ENCODE measurements around the gene FKBP1A. TPM values are rescaled to one million over a fixed set of nuclear protein-coding genes. Genes with fewer than 3 reads are reported as not detected.
A peak's percentile ranks its signal among the peaks of the same experiment; 100 is the strongest.

FKBP1A gene
- total and polyA plus RNA-seq, 4 experiments from 2014 or later = 47.0 to 86.4 (median 70.0) TPM

DNA sequence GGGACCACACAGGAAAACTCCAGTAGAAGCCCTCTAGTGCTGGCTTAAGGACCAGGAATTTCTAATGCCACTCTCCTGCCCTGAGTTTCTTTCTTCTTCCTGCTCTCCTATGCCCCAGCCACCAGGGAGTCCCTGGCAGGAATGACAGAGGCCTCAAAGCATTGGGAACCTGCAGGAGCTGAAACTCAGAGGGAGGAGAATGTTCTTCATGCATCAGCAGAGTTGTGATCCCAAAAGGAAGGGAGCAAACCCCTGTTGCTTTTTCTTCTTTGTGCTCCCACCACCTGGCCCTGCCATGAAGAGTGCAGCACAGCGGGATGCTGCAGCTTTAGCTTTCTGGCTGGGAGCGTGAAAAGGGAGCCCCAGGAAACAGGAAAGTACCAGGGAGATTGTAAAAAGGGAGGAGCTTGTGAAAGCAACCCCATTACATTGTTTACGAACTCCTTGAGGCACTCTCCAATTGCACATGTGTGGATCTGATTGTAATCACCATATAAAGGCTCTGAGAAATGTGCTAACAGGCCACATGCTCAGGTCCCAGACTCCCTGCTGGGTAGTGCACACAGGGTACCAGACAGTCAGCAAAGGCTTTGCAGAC is 34.7 kb upstream of the FKBP1A start:
- no peaks in the 10 kb centered on the region for H3K36me3 ChIP-seq (ENCODE audit: insufficient read depth, low read length)
- intact Hi-C loops (cut with micrococcal nuclease) = no loop called here
- H3K27me3 ChIP-seq (ENCODE audit: insufficient read depth, low read length) = no peaks in the 10 kb centered on the region
- ChIA-PET CTCF (ENCODE audit: partially characterized antibody) (interaction anchor here (3.1 kb wide), 1 partner anchor 10 kb away, joined by 13 read pairs; no protein-coding TSS in a partner anchor), POLR2A (ENCODE audit: partially characterized antibody) (no interaction called here)
- no peak overlapping the region for H3K27ac ChIP-seq (ENCODE audit: low read depth, low read length)
- no peaks in the 10 kb centered on the region for H3K9me3 ChIP-seq (ENCODE audit: control insufficient read depth in 1 of 2, low read length in 2 of 2)
- Mint-ChIP-seq H3K4me1 (peaks cover 5 to 10% (median 6%) of the 10 kb centered on the region in 4 donors), H3K27ac (no peak overlapping the region), H3K36me3 (no peaks in the 10 kb centered on the region), H3K27me3 (peaks cover 0 to 4% of the 10 kb centered on the region in 2 donors), H3K9me3 (peaks cover 0 to 2% (median 0%) of the 10 kb centered on the region in 8 donors), H3K4me3 (no peak overlapping the region)
- no peak overlapping the region for H3K4me3 ChIP-seq (ENCODE audit: low read length in 2 of 2)
- no peaks in the 10 kb centered on the region for H3K4me1 ChIP-seq (ENCODE audit: insufficient read depth, low read length)
- no peak for DNase-seq

DNA sequence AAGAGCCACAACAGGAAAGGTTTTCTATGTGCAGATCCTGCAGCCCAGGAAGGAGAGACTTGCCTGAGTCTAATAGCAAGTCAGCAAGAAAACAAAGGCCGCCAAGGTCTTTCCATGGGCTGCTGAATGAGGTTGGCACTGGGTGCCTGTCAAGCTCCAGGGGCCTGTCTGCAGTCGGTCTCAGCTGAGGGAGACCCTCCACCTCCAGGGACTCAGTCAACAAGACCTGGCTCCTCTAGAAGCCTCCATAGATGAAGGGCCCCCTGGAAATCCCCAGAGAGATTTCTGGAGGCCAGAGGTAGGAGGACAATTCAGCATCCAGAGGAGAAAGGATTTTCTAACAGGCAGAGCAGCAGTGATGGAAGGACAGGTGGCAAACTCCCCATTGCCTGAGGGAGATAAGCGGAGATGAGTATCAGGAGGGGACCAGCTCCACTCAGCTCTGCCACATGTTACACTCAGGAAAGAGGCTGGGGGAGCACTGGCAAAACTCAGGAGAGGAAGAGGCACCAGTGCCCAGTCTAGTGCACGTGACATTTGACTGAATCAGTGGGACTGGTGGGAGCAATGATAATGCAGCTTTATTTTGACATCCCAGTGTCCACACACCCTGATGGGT is 33.5 kb upstream of the FKBP1A start:
- peaks cover 0 to 11% (median 4%) of the 10 kb centered on the region in 8 donors for H3K9me3 Mint-ChIP-seq
- peaks cover 0 to 6% of the 10 kb centered on the region in 2 donors for H3K27me3 Mint-ChIP-seq
- Histone ChIP-seq H3K4me1 (ENCODE audit: insufficient read depth, low read length) (no peaks in the 10 kb centered on the region), H3K27me3 (ENCODE audit: insufficient read depth, low read length) (no peaks in the 10 kb centered on the region), H3K36me3 (ENCODE audit: insufficient read depth, low read length) (no peaks in the 10 kb centered on the region), H3K9me3 (ENCODE audit: control insufficient read depth in 1 of 2, low read length in 2 of 2) (no peaks in the 10 kb centered on the region), H3K4me3 (ENCODE audit: low read length in 2 of 2) (no peak overlapping the region), H3K27ac (ENCODE audit: low read depth, low read length) (no peak overlapping the region)
- H3K36me3 Mint-ChIP-seq = peaks cover 0 to 2% of the 10 kb centered on the region in 2 donors
- peak overlapping the region in 1 of 7 donors; percentile 18 for H3K27ac Mint-ChIP-seq
- peaks cover 6 to 9% (median 6%) of the 10 kb centered on the region in 4 donors for H3K4me1 Mint-ChIP-seq
- no peak for DNase-seq
- CTCF ChIA-PET (ENCODE audit: partially characterized antibody) = interaction anchor here (3.1 kb wide), 1 partner anchor 12 kb away, joined by 13 read pairs; no protein-coding TSS in a partner anchor
- POLR2A ChIA-PET (ENCODE audit: partially characterized antibody) = no interaction called here
- no peak overlapping the region for H3K4me3 Mint-ChIP-seq
- intact Hi-C loops (cut with micrococcal nuclease) = no loop called here

DNA sequence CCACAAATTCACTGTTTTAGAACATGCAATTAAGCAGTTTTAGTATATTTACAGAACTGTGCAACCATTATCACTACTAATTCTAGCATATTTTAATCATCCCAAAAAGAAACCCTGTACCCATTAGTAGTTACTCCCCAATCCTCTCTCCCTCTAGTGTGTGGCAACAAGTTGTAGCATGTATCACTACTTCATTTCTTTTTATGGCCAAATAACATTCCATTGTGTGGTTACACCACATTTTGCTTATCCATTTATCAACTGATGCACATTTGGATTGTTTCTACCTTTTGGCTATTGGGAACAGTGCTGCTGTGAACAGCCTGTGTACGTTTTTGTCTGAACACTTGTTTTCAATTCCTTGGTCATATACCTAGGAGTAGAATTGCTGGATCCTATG is 31.5 kb upstream of the FKBP1A start:
- Histone ChIP-seq H3K4me1 (ENCODE audit: insufficient read depth, low read length) (no peaks in the 10 kb centered on the region), H3K4me3 (ENCODE audit: low read length in 2 of 2) (no peak overlapping the region), H3K27me3 (ENCODE audit: insufficient read depth, low read length) (no peaks in the 10 kb centered on the region), H3K9me3 (ENCODE audit: control insufficient read depth in 1 of 2, low read length in 2 of 2) (peaks cover 0 to 4% of the 10 kb centered on the region in 2 donors), H3K36me3 (ENCODE audit: insufficient read depth, low read length) (no peaks in the 10 kb centered on the region), H3K27ac (ENCODE audit: low read depth, low read length) (no peak overlapping the region)
- ChIA-PET POLR2A (ENCODE audit: partially characterized antibody) (no interaction called here), CTCF (ENCODE audit: partially characterized antibody) (interaction anchor here (1.1 kb wide), 1 partner anchor 11 kb away, joined by 3 read pairs; no protein-coding TSS in a partner anchor)
- H3K4me3 Mint-ChIP-seq = no peak overlapping the region
- no peak for DNase-seq
- H3K36me3 Mint-ChIP-seq = peaks cover 0 to 2% of the 10 kb centered on the region in 2 donors
- peaks cover 0 to 2% of the 10 kb centered on the region in 2 donors for H3K27me3 Mint-ChIP-seq
- peak overlapping the region in 1 of 7 donors; percentile 49 for H3K27ac Mint-ChIP-seq
- H3K9me3 Mint-ChIP-seq = peaks cover 0 to 30% (median 22%) of the 10 kb centered on the region in 8 donors
- intact Hi-C loops (cut with micrococcal nuclease) = no loop called here
- peaks cover 6 to 9% (median 6%) of the 10 kb centered on the region in 4 donors for H3K4me1 Mint-ChIP-seq

DNA sequence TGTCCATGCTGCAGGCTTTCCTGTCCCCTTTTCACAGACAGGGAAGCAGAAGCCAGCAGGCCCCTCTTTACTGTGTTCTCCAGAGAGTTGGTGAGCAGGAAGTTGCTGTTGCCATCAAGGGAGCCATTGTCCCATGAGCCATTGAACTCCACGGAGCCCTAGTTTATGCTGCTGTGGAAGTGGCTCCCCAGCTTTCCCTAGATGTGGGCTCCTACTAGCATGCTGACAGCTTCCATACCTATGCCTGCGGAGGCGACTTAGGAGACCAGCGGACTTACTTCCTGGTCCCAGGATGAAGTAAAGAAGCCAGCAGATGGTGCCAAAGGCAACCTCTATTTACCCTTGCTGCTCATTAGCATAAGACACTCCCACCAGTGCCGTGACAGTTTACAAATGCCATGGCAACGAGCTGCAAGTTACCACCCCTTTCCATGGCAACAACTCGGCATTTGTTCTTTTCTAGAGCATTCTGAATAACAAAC is 30.8 kb upstream of the FKBP1A start:
- Mint-ChIP-seq H3K4me1 (peaks cover 6 to 9% (median 6%) of the 10 kb centered on the region in 4 donors), H3K9me3 (peaks cover 3 to 37% (median 28%) of the 10 kb centered on the region in 8 donors), H3K27ac (no peak overlapping the region), H3K27me3 (peaks cover 2% of the 10 kb centered on the region in 2 donors), H3K36me3 (peaks cover 4 to 6% of the 10 kb centered on the region in 2 donors), H3K4me3 (no peak overlapping the region)
- peak in 4 of 5 donors; percentile 18 to 56 (median 20) for DNase-seq
- intact Hi-C loops (cut with micrococcal nuclease) = no loop called here
- Histone ChIP-seq H3K4me1 (ENCODE audit: insufficient read depth, low read length) (no peaks in the 10 kb centered on the region), H3K27me3 (ENCODE audit: insufficient read depth, low read length) (no peaks in the 10 kb centered on the region), H3K9me3 (ENCODE audit: control insufficient read depth in 1 of 2, low read length in 2 of 2) (peaks cover 0 to 4% of the 10 kb centered on the region in 2 donors), H3K27ac (ENCODE audit: low read depth, low read length) (no peak overlapping the region), H3K4me3 (ENCODE audit: low read length in 2 of 2) (no peak overlapping the region), H3K36me3 (ENCODE audit: insufficient read depth, low read length) (no peaks in the 10 kb centered on the region)
- POLR2A ChIA-PET (ENCODE audit: partially characterized antibody) = no interaction called here
- CTCF ChIA-PET (ENCODE audit: partially characterized antibody) = no interaction called here

DNA sequence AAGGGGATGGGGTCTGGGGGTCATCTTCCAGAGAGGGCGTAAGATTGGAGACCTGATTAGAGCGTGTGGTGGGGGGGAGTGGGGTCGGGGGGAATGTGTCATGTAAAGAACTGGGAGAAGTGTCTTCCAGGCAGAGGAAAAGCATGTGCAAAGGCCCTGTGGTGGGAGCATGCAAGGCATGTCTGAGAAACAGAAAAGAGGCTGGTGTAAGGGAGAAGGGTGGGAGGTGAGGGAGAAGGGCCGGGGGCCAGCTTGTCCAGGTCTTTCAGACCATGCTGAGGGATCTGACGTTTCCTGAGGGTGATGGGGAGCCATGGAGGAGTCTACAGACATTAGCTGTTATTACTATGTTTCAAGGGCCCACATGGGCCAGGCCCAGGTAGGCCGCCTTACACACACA is 30.4 kb upstream of the FKBP1A start:
- H3K4me3 ChIP-seq (ENCODE audit: low read length in 2 of 2) = no peak overlapping the region

DNA sequence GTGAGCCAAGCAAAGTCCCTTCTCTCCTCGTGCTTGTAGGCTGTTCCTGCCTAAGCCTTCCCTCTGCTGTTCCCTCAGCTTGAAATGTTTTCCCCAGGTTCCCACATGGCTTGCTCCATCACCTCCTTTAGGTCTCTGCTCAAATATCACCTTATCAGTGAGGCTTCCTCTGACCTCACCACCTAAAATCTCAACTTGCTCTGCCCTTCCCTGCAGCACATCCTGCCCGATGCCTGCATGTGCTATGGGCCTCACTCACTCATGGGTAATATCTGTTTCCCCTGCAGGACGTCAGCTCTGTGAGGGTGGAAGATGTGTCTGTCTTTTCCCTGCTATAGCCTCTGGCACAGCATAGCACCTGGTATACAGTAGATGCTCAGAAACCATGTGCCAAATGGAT is 29.9 kb upstream of the FKBP1A start:
- H3K36me3 ChIP-seq (ENCODE audit: insufficient read depth, low read length) = no peaks in the 10 kb centered on the region
- no peak for DNase-seq
- peaks cover 0 to 4% of the 10 kb centered on the region in 2 donors for H3K9me3 ChIP-seq (ENCODE audit: control insufficient read depth in 1 of 2, low read length in 2 of 2)
- Mint-ChIP-seq H3K36me3 (peaks cover 4 to 7% of the 10 kb centered on the region in 2 donors), H3K9me3 (peaks cover 3 to 46% (median 33%) of the 10 kb centered on the region in 8 donors), H3K27ac (peak overlapping the region in 1 of 7 donors; percentile 54), H3K4me1 (peaks cover 6 to 9% (median 6%) of the 10 kb centered on the region in 4 donors), H3K27me3 (peaks cover 2% of the 10 kb centered on the region in 2 donors), H3K4me3 (peak overlapping the region in 1 of 8 donors; percentile 5)
- no peaks in the 10 kb centered on the region for H3K4me1 ChIP-seq (ENCODE audit: insufficient read depth, low read length)
- ChIA-PET CTCF (ENCODE audit: partially characterized antibody) (no interaction called here), POLR2A (ENCODE audit: partially characterized antibody) (no interaction called here)
- no peak overlapping the region for H3K27ac ChIP-seq (ENCODE audit: low read depth, low read length)
- intact Hi-C loops (cut with micrococcal nuclease) = no loop called here
- no peaks in the 10 kb centered on the region for H3K27me3 ChIP-seq (ENCODE audit: insufficient read depth, low read length)
- H3K4me3 ChIP-seq (ENCODE audit: low read length in 2 of 2) = no peak overlapping the region

More for the DNA sequence above, 30.4 kb upstream of the FKBP1A start:
- Mint-ChIP-seq H3K36me3 (peaks cover 4 to 7% of the 10 kb centered on the region in 2 donors), H3K4me1 (peaks cover 6 to 9% (median 6%) of the 10 kb centered on the region in 4 donors), H3K9me3 (peaks cover 3 to 41% (median 32%) of the 10 kb centered on the region in 8 donors), H3K27ac (peak overlapping the region in 1 of 7 donors; percentile 54), H3K4me3 (no peak overlapping the region), H3K27me3 (peaks cover 2% of the 10 kb centered on the region in 2 donors)
- CTCF ChIA-PET (ENCODE audit: partially characterized antibody) = no interaction called here
- POLR2A ChIA-PET (ENCODE audit: partially characterized antibody) = no interaction called here
- intact Hi-C loops (cut with micrococcal nuclease) = no loop called here
- H3K4me1 ChIP-seq (ENCODE audit: insufficient read depth, low read length) = no peaks in the 10 kb centered on the region
- no peak for DNase-seq
- H3K36me3 ChIP-seq (ENCODE audit: insufficient read depth, low read length) = no peaks in the 10 kb centered on the region
- no peaks in the 10 kb centered on the region for H3K27me3 ChIP-seq (ENCODE audit: insufficient read depth, low read length)
- H3K27ac ChIP-seq (ENCODE audit: low read depth, low read length) = no peak overlapping the region
- peaks cover 0 to 4% of the 10 kb centered on the region in 2 donors for H3K9me3 ChIP-seq (ENCODE audit: control insufficient read depth in 1 of 2, low read length in 2 of 2)

DNA sequence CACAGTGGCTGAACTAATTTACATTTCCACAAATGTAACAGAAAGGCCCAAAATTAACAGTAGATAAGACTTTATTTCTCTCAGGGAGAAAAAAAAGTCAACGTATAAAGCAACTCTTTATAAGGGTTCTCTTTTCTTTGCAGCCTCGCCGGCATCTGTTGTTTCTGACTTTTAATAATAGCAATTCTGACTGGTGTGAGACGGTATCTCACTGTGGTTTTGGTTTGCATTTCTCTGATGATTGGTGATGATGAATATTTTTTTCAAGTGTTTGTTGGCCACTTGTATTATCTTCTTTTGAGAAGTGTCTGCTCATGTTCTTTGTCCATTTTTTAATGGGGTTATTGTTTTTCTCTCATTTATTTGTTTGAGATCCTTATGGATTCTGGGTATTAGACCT is 27.2 kb upstream of the FKBP1A start:
- Mint-ChIP-seq H3K4me1 (peaks cover 4 to 9% (median 6%) of the 10 kb centered on the region in 4 donors), H3K36me3 (peaks cover 4 to 9% of the 10 kb centered on the region in 2 donors), H3K27me3 (peaks cover 2% of the 10 kb centered on the region in 2 donors), H3K9me3 (peaks cover 3 to 49% (median 34%) of the 10 kb centered on the region in 8 donors), H3K27ac (no peak overlapping the region), H3K4me3 (no peak overlapping the region)
- intact Hi-C loops (cut with micrococcal nuclease) = no loop called here
- Histone ChIP-seq H3K36me3 (ENCODE audit: insufficient read depth, low read length) (no peaks in the 10 kb centered on the region), H3K4me3 (ENCODE audit: low read length in 2 of 2) (no peak overlapping the region), H3K27me3 (ENCODE audit: insufficient read depth, low read length) (no peaks in the 10 kb centered on the region), H3K4me1 (ENCODE audit: insufficient read depth, low read length) (no peaks in the 10 kb centered on the region), H3K9me3 (ENCODE audit: control insufficient read depth in 1 of 2, low read length in 2 of 2) (peaks cover 0 to 4% of the 10 kb centered on the region in 2 donors), H3K27ac (ENCODE audit: low read depth, low read length) (no peak overlapping the region)
- DNase-seq = no peak
- POLR2A ChIA-PET (ENCODE audit: partially characterized antibody) = interaction anchor here (0.6 kb wide), 1 partner anchor 46 kb away, joined by 3 read pairs; no protein-coding TSS in a partner anchor
- CTCF ChIA-PET (ENCODE audit: partially characterized antibody) = no interaction called here
